ENCODE measurements around the gene SEC11C.

The SEC11C gene

DNA sequence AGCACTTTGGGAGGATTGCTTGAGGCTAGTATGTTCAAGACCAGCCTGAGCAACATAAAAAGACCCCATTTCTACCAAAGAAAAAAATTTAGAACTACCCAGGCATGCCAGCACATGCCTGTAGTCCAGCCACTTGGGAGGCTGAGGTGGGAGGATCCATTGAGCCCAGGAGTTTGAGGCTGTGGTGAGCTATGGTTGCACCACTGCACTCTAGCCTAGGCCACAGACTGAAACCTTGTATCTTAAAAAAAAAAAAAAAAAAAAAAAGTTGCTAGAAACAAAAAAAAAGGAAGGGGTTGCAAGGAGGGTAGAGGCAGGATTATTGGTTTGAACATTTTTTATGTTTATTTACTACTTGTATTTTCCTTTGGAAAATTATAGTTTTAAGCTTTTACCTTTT lies 4.8 kb downstream of the SEC11C start:
- no peak overlapping the region for H3K4me3 ChIP-seq (ENCODE audit: low read length)
- no peak for DNase-seq (ENCODE audit: low read depth)
- TF ChIP-seq, protein P1, sequence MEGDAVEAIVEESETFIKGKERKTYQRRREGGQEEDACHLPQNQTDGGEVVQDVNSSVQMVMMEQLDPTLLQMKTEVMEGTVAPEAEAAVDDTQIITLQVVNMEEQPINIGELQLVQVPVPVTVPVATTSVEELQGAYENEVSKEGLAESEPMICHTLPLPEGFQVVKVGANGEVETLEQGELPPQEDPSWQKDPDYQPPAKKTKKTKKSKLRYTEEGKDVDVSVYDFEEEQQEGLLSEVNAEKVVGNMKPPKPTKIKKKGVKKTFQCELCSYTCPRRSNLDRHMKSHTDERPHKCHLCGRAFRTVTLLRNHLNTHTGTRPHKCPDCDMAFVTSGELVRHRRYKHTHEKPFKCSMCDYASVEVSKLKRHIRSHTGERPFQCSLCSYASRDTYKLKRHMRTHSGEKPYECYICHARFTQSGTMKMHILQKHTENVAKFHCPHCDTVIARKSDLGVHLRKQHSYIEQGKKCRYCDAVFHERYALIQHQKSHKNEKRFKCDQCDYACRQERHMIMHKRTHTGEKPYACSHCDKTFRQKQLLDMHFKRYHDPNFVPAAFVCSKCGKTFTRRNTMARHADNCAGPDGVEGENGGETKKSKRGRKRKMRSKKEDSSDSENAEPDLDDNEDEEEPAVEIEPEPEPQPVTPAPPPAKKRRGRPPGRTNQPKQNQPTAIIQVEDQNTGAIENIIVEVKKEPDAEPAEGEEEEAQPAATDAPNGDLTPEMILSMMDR (conservative IDR thresholded peaks at IDR 0.05; ENCODE audit: low read length) = no peak

DNA sequence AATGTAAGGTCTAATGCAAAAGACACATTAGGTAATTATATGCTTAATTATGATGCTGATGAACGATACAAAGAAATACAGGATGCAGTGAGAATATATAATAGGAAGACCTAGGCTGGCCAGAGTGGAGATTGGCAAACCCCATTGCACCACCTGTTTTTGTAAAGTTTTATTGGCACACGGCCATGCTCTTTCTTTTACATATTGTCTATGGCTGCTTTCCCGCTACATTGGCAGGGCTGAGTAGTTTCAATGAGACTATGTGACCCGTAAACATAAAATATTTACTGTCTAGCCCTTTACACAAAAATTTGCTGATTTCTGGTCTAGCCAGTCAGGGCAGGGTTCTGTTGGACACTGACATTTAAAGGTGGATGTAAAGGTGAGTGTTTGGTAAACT lies 5.4 kb downstream of the SEC11C start:
- DNase-seq (ENCODE audit: low read depth) = no peak
- TF ChIP-seq, protein P1 (conservative IDR thresholded peaks at IDR 0.05; ENCODE audit: low read length) = no peak
- no peak overlapping the region for H3K4me3 ChIP-seq (ENCODE audit: low read length)

DNA sequence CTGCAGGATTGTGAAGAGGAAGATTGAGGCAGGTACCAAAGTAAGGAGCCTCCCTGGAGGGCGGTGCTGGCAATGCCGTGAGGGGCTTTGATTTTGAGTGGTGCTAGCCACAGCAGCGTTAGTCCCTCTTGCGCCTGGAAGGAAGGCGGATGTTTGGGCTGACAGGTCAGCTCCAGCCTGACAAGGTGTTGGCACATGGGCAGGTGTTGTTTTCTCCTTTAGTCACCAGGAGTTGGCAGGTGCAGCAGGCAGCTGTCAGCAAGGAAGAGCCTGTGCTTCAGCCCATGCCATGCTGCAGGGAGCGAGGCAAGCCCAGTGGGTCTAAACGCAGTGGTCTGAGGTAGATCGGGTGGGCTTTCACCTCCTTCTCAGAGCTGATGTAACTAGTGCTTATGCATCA lies 8.5 kb downstream of the SEC11C start:
- no peak for DNase-seq (ENCODE audit: low read depth)

DNA sequence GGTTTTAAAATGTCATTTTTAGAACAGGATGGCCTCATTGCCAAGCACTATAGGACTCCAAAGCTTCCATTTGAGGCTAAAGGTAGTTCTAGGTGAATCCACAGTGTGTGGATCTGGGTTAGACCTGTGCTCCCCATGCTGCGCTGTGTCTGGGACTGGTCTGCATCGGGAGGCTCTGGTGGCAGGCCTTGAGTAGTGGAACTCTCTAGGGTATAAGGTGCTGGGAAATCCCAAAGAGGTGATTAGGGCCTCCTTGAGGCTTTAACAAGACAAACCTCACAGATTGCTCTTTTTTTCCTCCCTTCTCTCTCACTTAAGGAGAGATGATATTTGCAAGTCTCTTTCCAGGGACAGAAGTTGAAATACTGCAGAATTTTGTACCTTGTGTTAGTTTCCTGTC lies 9.3 kb downstream of the SEC11C start:
- TF ChIP-seq, protein P1 (conservative IDR thresholded peaks at IDR 0.05; ENCODE audit: low read length) = no peak
- no peak overlapping the region for H3K4me3 ChIP-seq (ENCODE audit: low read length)
- no peak for DNase-seq (ENCODE audit: low read depth)

More for the DNA sequence above, 8.5 kb downstream of the SEC11C start:
- TF ChIP-seq, protein P1 (conservative IDR thresholded peaks at IDR 0.05; ENCODE audit: low read length) = no peak
- H3K4me3 ChIP-seq (ENCODE audit: low read length) = no peak overlapping the region

DNA sequence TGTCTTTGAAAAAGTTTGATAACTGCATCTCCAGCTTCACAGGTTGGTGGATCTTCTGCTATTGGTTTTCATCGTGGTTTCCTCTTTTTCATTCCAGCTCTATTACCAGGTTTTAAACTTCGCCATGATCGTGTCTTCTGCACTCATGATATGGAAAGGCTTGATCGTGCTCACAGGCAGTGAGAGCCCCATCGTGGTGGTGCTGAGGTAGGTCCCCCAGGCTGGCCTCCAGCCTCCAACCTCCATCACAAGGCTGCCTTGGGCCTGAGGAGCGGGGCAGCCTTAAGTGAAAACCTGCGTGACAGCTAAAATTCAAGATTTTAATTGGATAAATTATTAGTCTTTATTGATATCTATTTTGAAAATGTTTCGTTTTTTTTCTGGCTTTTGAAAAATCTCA lies 9.7 kb downstream of the SEC11C start:
- no peak overlapping the region for H3K4me3 ChIP-seq (ENCODE audit: low read length)
- TF ChIP-seq, protein P1 (conservative IDR thresholded peaks at IDR 0.05; ENCODE audit: low read length) = no peak
- no peak for DNase-seq (ENCODE audit: low read depth)

DNA sequence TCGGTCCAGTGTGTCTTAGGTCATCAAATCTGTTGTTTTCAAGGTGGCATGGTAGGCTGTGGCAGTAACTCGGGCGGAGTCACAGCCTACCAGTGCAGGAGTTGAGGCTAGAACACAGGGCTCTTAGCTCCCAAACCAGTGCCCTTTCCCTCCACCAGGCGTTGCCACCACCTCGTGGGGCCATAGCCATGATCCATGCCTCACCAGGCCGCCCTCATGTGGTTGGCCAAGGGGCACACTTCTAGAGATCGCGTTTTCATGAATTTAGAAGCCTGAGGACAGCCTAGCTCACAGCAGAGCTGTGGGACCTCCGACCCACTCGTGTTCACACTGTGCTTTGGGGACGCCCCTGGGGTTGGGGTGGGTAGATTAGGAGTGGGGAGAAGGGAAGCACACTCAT lies 10.6 kb downstream of the SEC11C start:
- no peak for DNase-seq (ENCODE audit: low read depth)
- no peak overlapping the region for H3K4me3 ChIP-seq (ENCODE audit: low read length)
- TF ChIP-seq, protein P1 (conservative IDR thresholded peaks at IDR 0.05; ENCODE audit: low read length) = no peak

DNA sequence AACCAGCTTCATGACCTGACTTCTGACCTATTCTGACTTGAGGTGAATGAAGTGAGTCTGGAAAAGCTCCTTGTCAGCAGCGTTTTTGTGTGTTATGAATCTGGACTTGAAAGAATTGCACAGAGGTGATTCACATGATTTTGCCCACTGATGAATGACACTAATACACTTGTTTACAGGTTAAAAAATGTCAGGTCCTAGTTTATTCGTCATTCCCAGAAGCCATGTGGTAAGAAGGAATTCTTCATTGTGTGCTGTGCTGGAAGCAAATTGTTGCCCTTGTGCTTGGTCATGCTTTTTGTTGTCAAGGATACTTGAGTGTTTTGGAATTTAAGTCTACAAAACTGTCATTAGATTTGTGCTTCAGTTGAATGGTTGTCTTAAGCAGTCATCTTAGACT lies 15.5 kb downstream of the SEC11C start:
- no peak overlapping the region for H3K4me3 ChIP-seq (ENCODE audit: low read length)
- DNase-seq (ENCODE audit: low read depth) = peak; percentile 96
- TF ChIP-seq, protein P1 (conservative IDR thresholded peaks at IDR 0.05; ENCODE audit: low read length) = no peak

All from AG10803 (cell line).